ENCODE results near the gene RAMP2.
"Not testable (repeated sequence)": the region's sequence is repeated elsewhere in the genome, so short reads cannot be mapped to it uniquely, and the experiment has no call there.

Gene RAMP2

DNA sequence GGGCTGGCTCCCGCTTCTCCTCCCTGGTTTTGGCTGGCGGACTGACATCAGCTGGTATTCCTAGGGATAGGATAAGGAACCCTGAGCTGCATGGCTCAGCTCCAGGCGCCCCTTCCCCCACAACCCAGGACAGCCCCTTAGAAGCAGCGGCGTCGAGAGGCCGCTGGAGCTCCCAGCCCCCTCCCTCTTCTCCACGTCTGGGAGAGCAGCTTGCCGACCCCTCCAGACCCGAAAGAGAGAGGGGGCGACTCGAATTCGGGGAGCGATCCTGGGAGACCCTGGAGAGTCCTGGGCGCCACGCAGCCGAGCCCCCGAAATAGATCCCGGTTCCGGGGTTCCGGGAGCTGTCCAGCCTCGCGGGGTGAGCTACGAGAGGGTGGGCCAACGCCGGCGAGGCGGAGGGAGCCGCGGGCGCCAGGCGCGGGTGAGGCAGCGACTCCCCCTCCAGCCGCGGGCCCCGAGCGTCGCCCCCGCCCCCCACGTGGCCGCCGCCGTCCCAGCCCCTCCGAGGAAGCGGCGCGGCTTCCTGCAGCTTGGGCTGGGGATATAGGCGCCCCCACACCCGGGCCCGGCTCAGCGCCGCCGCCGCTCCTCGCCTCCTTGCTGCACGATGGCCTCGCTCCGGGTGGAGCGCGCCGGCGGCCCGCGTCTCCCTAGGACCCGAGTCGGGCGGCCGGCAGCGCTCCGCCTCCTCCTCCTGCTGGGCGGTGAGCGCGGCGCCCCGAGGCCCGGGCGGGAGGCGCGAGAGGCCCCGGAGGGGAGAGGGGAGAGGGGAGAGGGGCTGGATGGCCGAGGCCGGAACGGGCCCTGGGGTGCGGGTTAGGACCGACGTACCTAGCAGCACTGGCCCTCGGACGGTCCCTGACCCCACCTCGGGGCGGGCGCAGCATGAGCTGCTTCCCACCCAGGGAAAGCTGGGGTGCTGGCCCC lies at the start of gene RAMP2:
TSS of gene RAMP2 (plus strand) at position 576 of the 930 bp plus-strand sequence. CDS start at position 611, 35 bp downstream.
- DNase-seq (ENCODE audit: low read depth, low spot score), result no peak

DNA sequence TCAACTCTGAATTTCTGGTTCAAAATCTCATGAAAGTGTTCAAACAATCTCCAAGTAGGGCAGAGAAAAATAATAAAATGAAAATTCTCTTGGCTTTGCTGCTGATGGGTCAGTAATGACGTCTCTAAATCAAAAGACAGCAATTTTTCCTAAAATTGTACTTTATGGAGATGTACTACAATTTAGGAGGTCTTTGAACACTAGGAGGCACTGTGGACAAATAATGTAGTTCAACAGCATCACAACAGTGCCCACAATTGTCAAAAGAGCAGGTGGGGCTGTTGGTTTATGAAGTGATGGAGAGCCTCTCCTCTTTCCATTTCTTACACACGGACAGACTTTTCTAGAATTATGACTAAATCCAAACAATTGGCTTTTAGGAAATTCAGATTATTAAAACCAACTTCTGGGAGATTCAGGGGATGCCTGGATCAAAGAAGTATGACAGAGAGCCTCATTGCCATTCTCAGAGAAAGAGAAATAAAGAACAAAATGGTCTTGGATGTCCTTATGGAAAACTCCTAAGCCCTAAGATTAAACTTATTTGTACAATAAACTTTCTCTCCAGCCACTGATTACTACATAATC lies 39.9 kb upstream of the RAMP2 start:
- DNase-seq (ENCODE audit: low read depth, low spot score), result no peak

DNA sequence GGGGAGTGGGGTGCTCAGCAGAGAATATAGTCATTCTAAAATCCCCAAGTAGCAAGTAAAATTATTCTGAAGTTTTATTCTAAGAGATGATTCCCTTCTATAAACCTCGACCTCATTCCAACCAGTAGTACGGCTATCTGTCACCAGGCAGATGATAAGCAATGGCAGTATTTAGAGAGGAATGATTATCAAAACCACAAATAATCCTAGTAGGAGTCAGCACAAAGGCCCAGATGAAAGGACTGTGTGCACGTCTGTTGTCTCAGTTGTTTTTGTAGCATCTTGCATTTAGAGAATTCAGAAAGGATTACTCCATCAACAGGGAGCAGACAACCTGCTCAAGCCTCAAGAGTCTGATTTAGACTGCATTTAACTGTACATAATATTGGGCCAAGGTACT lies 37.4 kb upstream of the RAMP2 start:
- DNase-seq (ENCODE audit: low read depth, low spot score), result no peak

DNA sequence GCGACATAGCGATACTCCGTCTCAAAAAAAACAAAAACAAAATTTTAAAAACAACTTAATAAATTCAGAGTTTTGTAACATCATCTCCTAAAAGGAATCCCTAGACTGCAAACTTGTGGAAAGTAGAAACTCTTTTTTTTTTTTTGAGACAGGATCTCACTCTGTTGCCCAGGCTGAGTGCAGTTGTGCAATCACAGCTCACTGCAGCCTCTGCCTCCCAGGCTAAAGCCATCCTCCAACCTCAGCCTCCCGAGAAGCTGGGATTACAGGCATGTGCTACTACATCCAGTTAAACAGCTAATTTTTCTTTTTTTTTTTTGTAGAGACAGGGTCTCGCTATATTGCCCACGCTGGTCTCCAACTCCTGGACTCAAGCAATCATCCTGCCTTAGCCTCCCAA lies 35.9 kb upstream of the RAMP2 start:
- no peak for DNase-seq (ENCODE audit: low read depth, low spot score)

- no peak for DNase-seq (ENCODE audit: low read depth, low spot score)
Measured at GRCh38 chr17:42740699-42741098, 20.3 kb upstream of the RAMP2 start.

GRCh38 chr17:42742916-42743315 lies 18.1 kb upstream of the RAMP2 start:
- not testable (repeated sequence) for DNase-seq (ENCODE audit: low read depth, low spot score)

GRCh38 chr17:42743595-42744282 lies 17.3 kb upstream of the RAMP2 start:
- no peak for DNase-seq (ENCODE audit: low read depth, low spot score)

DNA sequence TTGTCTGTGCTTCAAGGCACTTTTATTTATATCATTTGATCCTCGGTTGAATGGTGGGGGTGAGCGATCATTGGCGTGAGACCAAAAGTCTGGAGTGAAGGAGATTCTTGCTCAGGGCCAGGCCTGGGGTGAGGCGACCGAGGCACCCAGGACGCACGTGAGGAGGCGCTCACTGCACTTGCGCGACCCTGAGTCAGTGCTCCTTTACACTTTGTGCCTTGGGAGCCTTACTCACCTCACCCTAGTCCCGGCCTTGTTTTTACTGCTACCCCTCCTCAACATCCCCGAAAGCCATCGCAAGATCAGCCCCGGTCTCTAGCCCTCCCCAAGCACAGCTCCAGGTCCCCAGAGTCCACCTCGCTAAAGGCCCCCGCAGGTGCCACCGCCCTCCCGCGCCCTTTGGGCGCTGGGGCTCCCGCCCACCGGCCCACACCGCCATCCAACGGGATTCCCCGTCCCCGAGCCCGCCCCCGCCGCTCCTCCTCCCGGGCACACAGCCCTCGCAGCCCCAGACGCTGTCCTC lies 16.7 kb upstream of the RAMP2 start:
- DNase-seq (ENCODE audit: low read depth, low spot score), result peak; percentile 37

DNA sequence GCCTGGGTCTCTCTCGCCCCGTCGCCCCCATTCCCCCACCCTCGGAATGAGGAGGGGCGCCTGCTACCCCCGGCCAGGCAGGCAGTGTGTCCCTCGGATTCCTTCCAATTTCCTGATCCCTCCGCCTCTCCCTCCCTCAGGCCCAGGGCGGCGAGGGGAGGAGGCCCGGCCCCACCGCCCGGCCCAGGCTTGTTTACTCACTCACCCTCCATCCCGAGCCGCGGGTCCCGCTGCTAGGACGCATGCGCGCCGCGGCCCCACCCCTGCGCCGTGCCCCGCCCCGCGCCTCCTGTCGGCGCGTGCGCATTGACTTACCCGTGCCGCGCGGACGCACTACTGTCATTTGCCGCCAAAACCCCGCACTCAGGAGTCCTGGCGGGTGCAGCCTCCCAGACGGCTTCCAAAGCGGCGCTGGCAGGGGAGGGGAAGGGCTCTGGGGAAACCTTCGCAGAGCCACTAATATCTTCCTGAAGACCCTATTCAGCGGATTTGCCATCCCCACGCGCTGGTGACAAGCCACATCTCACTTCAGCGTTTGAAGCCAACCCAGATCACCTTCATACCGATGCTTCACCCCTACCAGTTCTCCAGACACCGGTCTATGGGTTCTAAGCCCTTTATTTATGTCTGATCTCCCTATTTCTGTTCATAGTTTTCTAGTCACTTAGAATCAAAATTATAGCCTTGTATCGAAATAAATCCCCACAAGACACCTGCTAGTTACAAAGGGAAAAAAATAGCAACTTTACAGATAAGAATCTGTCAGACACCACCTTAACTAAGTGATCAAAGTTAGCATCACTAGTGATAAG lies 16.0 kb upstream of the RAMP2 start, which contains the start of gene EZH1:
TSS of gene EZH1 (minus strand) at position 235 of the 812 bp plus-strand sequence. CDS start 16,099 bp downstream, outside the sequence.
- DNase-seq (ENCODE audit: low read depth, low spot score), result peak; percentile 81

DNA sequence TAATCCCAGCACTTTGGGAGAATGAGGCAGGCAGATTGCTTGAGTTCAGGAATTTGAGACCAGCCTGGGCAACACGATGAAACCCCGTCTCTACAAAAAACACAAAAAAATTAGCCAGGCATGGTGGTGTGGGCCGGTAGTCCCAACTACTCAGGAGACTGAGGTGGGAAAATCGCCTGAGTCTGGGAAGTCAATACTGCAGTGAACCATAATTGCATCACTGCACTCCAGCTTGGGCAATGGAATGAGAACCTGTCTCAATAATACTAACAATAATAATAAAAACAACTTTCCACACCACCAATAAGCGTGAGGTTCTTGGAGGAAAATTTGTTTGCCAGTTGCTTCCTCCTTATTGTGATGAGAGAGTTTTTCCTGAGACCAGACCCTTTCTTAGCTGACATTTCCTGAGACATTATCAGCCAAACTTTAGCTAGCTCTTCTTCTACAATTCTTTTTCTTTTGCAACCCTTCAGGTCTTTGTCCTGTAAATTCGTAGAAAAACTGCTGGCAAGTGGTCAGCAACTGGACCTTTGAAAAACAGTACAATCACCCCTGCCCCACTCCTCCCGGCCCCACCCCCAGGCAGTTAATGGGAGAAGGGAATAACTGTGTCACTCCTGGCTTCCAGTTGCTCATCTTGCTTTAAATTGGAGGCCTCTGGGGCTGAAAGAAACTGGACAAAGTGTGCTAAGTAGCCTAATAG lies 12.7 kb upstream of the RAMP2 start:
- DNase-seq (ENCODE audit: low read depth, low spot score), result no peak

GRCh38 chr17:42748908-42749798 lies 11.9 kb upstream of the RAMP2 start:
- no peak for DNase-seq (ENCODE audit: low read depth, low spot score)

- no peak for DNase-seq (ENCODE audit: low read depth, low spot score)
Measured at GRCh38 chr17:42750739-42751344, 10.2 kb upstream of the RAMP2 start.

- DNase-seq (ENCODE audit: low read depth, low spot score), result no peak
Measured at GRCh38 chr17:42751628-42752027, 9.4 kb upstream of the RAMP2 start.

DNA sequence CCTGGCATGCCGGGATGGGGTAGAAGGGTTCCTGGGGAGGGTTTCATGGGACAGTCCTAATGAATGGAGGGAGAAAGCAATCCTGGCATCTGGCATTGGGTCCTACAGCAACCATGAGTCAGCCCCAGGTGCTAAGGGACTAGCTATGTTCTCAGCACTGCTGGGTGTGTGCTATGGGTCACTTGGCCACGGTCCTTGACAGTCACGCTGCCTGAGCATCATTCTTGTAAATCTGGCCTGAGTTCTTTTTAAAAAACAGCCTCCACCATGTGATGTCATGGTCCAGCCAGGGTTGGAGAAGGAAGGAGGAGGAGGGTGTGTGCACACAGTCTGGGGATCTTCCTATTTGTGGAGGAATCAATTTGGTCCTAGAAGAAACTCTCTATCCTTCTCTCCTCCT lies 6.2 kb upstream of the RAMP2 start:
- no peak for DNase-seq (ENCODE audit: low read depth, low spot score)

- no peak for DNase-seq (ENCODE audit: low read depth, low spot score)
Measured at GRCh38 chr17:42759982-42760651, 910 bp upstream of the RAMP2 start.

- DNase-seq (ENCODE audit: low read depth, low spot score), result no peak
Measured at GRCh38 chr17:42761638-42762037, 611 bp downstream of the RAMP2 start.

DNA sequence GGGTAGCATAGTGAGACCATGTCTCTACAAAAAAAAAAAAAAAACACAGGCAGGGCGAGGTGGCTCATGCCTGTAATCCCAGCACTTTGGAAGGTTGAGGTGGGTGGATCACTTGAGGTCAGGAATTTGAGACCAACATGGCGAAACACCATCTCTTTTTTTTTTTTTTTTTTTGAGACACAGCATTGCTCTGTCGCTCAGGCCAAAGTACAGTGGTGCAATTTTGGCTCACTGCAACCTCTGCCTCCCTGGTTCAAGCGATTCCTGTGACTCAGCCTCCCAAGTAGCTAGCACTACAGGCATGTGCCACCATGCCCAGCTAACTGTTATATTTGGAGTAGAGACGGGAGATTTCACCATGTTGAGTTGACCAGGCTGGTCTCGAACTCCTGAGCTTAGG lies 5.1 kb downstream of the RAMP2 start:
- DNase-seq (ENCODE audit: low read depth, low spot score), result no peak

DNA sequence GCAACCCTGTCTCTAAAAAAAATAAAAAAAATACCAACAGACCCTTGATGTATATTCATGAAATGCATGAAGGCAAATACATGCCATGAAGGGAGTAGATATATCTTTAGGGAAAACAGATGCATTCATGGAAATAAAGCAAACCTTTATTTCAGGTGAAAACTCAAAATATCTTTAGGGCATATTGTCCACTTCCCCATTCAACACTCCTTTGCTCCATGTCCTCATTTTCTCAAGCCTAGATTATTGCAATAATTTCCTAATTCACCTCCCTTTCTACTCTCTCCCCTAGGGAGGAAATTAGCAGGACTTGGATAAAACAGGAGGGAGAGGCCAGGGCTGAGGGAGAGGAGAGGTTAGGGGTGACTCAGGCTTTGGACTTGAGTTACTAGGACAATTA lies 6.5 kb downstream of the RAMP2 start:
- DNase-seq (ENCODE audit: low read depth, low spot score), result no peak

DNA sequence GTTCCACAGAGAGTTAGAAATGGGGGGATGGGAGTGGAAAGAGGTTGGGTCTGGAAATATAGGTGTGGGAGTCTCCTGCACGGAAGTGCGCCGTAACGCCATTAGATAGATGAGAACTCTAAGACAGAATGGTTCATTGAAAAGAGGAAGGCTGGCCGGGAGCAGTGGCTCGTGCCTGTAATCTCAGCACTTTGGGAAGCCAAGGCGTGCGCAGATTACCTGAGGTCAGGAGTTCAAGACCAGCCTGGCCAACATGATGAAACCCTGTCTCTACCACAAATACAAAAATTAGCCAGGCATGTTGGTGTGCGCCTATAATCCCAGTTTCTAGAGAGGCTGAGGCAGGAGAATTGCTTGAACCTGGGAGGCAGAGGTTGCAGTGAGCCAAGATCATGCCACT lies 7.0 kb downstream of the RAMP2 start:
- DNase-seq (ENCODE audit: low read depth, low spot score), result not testable (repeated sequence)

Measured in activated naive CD8-positive, alpha-beta T cell treated with anti-CD3 and anti-CD28 coated beads, Interleukin-2, amount 50 U/mL, for 16 hours (primary cell).